ENCODE measurements around the gene CDK7.

DNA sequence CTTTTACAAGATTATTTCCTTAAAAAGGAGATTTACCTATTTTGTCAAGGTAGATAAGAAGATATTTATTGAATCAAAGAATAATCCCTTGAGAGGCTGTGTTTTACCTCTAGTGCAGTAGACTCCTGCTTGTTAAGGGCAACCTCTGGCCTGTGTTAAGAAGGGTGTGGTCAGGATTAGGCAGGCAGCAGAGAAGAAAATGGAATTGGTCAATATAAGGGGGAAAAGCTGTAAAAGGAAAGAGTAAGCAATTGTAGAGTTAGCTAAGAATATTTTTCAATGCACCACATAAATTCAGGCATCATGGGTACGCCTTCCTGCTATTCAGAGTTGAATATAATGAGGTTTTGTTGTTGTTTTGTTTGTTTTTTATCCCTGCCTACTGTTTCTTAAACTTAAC is 91.7 kb downstream of the CDK7 start:
- no peak for TF ChIP-seq POLR2A (IDR thresholded peaks at IDR 0.05)
- TF ChIP-seq, protein P1, sequence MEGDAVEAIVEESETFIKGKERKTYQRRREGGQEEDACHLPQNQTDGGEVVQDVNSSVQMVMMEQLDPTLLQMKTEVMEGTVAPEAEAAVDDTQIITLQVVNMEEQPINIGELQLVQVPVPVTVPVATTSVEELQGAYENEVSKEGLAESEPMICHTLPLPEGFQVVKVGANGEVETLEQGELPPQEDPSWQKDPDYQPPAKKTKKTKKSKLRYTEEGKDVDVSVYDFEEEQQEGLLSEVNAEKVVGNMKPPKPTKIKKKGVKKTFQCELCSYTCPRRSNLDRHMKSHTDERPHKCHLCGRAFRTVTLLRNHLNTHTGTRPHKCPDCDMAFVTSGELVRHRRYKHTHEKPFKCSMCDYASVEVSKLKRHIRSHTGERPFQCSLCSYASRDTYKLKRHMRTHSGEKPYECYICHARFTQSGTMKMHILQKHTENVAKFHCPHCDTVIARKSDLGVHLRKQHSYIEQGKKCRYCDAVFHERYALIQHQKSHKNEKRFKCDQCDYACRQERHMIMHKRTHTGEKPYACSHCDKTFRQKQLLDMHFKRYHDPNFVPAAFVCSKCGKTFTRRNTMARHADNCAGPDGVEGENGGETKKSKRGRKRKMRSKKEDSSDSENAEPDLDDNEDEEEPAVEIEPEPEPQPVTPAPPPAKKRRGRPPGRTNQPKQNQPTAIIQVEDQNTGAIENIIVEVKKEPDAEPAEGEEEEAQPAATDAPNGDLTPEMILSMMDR (IDR thresholded peaks at IDR 0.05) = no peak

Data from uterus (tissue), 2 donors.